ENCODE results near the gene TEX53. TPM values are rescaled to one million over a fixed set of nuclear protein-coding genes. Genes with fewer than 3 reads are reported as not detected.

The TEX53 gene
- total RNA-seq, 6 donors from 2014 or later = not detected

- Histone ChIP-seq H3K27ac (no peak overlapping the region), H3K36me3 (peaks cover 17 to 46% (median 31%) of the 10 kb centered on the region in 4 donors), H3K27me3 (no peaks in the 10 kb centered on the region), H3K4me1 (peaks cover 0 to 9% (median 0%) of the 10 kb centered on the region in 4 donors), H3K4me3 (no peak overlapping the region), H3K9me3 (no peaks in the 10 kb centered on the region)
- ATAC-seq (ENCODE audit: low FRiP score in 2 of 2) = no peak
- 91 to 93% methylated on average over 4 of the region's 4 CpGs for WGBS, 2 donors
- TF ChIP-seq POLR2A (IDR thresholded peaks at IDR 0.05) (no peak), POLR2AphosphoS5 (IDR thresholded peaks at IDR 0.05) (no peak), EP300 (IDR thresholded peaks at IDR 0.05) (no peak), CTCF (IDR thresholded peaks at IDR 0.05) (no peak)
- no peak for DNase-seq
These were observed 31.1 kb downstream of the TEX53 start for GRCh38 chr9:114626415-114627020.

- no peak overlapping the region for H3K4me3 ChIP-seq
- DNase-seq = no peak
- H3K4me1 ChIP-seq = peaks cover under 1 to 17% (median 10%) of the 10 kb centered on the region in 4 donors
- WGBS, 2 donors = 88 to 94% methylated on average over 2 of the region's 2 CpGs
- TF ChIP-seq POLR2A (IDR thresholded peaks at IDR 0.05) = no peak
- no peak for TF ChIP-seq EP300 (IDR thresholded peaks at IDR 0.05)
- TF ChIP-seq POLR2AphosphoS5 (IDR thresholded peaks at IDR 0.05) = no peak
- no peak for TF ChIP-seq CTCF (IDR thresholded peaks at IDR 0.05)
- peaks cover 13 to 33% (median 24%) of the 10 kb centered on the region in 4 donors for H3K36me3 ChIP-seq
- no peak for ATAC-seq (ENCODE audit: low FRiP score in 2 of 2)
- no peaks in the 10 kb centered on the region for H3K9me3 ChIP-seq
- H3K27ac ChIP-seq = no peak overlapping the region
- H3K27me3 ChIP-seq = no peaks in the 10 kb centered on the region
These were observed 32.9 kb downstream of the TEX53 start for GRCh38 chr9:114624677-114625076.

GRCh38 chr9:114621975-114622609 lies 35.5 kb downstream of the TEX53 start:
- peak overlapping the region in 1 of 4 donors; percentile 49 for H3K27ac ChIP-seq
- H3K36me3 ChIP-seq = peaks cover 3 to 7% (median 4%) of the 10 kb centered on the region in 4 donors
- peaks cover 12 to 33% (median 30%) of the 10 kb centered on the region in 4 donors for H3K4me1 ChIP-seq
- DNase-seq = no peak
- no peaks in the 10 kb centered on the region for H3K27me3 ChIP-seq
- peak; percentile 60 to 72 for ATAC-seq (ENCODE audit: low FRiP score in 2 of 2)
- no peaks in the 10 kb centered on the region for H3K9me3 ChIP-seq
- TF ChIP-seq POLR2A (IDR thresholded peaks at IDR 0.05) (no peak), CTCF (IDR thresholded peaks at IDR 0.05) (no peak), POLR2AphosphoS5 (IDR thresholded peaks at IDR 0.05) (no peak), EP300 (IDR thresholded peaks at IDR 0.05) (no peak)
- 67 to 69% methylated on average over 2 of the region's 2 CpGs for WGBS, 2 donors
- no peak overlapping the region for H3K4me3 ChIP-seq

GRCh38 chr9:114621561-114621960 lies 36.0 kb downstream of the TEX53 start:
- H3K4me3 ChIP-seq = no peak overlapping the region
- peaks cover 0 to 2% (median 0%) of the 10 kb centered on the region in 4 donors for H3K36me3 ChIP-seq
- peak in 1 of 2 donors; percentile 3 for ATAC-seq (ENCODE audit: low FRiP score in 2 of 2)
- H3K4me1 ChIP-seq = peaks cover 16 to 39% (median 35%) of the 10 kb centered on the region in 4 donors
- no peaks in the 10 kb centered on the region for H3K9me3 ChIP-seq
- 83 to 86% methylated on average over 7 of the region's 7 CpGs for WGBS, 2 donors
- peak overlapping the region in 1 of 4 donors; percentile 11 for H3K27ac ChIP-seq
- no peaks in the 10 kb centered on the region for H3K27me3 ChIP-seq
- DNase-seq = no peak
- no peak for TF ChIP-seq CTCF (IDR thresholded peaks at IDR 0.05)
- no peak for TF ChIP-seq POLR2AphosphoS5 (IDR thresholded peaks at IDR 0.05)
- TF ChIP-seq POLR2A (IDR thresholded peaks at IDR 0.05) = no peak
- no peak for TF ChIP-seq EP300 (IDR thresholded peaks at IDR 0.05)
